ENCODE measurements around the gene UBA52.

Gene UBA52

DNA sequence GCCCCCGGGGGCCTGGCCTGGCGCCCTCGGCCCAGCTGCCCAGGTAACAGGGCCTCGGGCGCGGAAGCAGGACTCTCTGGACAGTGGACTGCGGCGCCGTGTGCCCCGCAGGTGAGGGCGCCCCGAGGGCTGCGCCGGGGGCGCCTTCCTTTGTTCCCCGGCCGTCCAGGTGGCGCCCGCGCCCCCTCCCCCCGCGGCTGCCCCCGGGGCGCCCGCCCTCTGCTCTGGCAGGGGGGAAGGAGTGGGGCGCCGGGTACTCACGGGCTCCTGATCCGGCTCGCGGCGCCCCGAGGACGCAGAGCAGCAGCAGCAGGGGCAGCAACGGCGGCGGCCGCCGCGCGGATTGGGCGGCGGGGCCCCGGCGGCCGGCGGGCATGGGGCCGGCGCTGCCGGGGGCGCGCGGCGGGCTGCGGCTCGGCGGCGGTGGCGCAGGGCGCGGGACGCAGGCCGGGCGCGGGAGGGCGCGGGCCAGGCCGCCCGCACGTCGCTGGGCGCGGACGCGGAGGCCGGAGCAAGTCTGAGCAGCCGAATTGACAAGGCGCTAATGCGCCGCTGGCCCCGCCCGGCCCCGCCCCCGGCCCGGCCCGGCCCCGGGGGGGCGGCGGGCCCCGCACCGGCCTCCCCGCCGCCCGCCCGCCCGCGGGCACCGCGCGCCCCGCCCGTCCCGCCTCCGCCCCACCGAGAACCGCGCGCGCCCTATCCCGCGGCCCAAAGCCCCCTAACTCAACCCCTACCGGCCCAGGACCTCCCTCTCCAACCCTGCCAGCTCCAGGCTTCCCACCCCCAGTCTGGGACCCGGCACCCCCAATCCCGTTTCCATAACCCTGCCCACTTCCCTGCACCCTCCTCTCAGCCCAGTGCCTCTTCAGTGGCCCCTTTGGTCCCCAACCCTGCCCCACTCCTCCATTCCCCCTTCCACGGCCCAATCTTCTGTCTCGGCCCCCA, 34.9 kb downstream of the UBA52 start, which contains the start of gene CRLF1:
Gene CRLF1 (minus strand): TSS at position 519 of the 945 bp plus-strand sequence. CDS start 143 bp downstream, at position 376.
- in situ Hi-C loops (cut with HindIII; ENCODE audit: low sequenced_read_pairs): no loop called here

DNA sequence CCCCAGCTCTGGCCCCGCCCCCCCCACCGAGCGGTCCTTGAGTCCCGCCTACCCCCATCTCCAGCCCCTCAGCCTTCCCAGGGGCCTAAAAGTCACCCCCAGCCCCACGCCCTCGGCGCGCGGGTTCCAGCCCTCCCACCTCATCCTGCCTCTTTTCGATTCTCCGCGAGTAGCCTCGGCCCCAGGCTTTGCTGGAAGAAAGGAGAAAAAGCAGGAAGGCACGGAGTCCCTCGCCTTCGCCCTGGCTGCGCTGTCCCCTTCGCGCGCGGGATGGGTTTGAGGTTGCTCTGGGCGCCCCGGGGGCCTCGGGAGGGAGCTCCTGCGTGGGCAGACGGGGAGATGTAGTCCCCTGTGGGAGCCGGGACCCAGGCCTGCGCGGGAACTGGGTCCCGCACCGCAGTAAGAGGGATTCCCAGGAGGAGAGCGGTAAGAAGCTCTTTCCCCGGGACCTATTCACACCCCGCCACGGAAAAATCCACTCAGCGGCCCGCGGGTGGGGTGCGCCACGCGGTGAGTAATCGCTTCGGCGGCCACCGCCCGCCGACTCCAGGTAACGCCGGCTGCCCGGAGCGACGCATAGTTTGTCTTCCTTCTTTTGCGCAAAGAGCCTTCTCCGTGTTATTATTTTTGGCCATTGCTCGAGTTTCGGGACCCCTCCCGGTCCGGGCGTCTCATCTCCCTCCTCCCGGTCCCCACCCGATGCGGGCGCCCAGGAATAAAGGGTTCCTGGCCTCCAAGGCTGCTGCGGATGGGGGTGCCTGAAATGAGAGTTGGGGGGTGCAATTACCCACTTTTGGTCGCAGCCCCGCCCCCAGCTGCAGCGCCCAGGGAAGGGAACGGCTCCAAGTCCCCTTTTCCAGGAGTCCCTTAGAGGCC, 35.8 kb downstream of the UBA52 start:
- in situ Hi-C loops (cut with HindIII; ENCODE audit: low sequenced_read_pairs): no loop called here

DNA sequence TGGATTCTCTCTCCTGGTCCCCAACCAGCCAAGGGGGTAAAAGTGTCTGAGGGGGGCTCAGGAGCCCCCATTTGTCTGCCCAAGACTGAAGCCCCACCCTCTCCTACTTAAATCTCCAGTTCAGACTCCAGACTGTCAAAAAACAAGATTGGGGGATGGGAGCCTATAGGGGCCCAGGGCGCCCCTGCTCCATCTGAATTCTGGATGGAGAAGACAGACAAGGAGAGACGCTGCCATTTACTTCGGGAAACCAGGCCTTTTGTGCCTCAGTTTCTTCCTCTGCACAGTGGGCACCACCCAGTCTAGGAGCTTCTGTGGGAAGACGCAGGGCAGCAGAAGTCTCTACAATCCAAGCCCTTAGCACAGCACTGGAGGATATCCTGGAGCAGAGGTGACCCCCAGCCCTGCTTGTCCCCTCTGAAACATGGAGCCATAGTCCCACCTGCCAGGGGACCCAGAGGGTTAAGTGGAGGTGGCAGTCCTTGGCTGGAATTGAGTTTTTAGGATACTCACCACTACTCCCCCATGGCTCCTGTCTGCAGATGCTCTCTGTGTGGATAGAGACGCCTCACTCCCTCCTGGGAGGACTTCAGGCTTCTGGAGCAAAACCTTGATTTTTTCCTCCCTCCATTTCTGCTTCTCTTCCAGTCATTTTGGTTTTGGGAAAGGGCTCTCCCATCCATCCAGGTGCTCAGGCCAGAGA, 36.6 kb downstream of the UBA52 start:
- in situ Hi-C loops (cut with HindIII; ENCODE audit: low sequenced_read_pairs): no loop called here

DNA sequence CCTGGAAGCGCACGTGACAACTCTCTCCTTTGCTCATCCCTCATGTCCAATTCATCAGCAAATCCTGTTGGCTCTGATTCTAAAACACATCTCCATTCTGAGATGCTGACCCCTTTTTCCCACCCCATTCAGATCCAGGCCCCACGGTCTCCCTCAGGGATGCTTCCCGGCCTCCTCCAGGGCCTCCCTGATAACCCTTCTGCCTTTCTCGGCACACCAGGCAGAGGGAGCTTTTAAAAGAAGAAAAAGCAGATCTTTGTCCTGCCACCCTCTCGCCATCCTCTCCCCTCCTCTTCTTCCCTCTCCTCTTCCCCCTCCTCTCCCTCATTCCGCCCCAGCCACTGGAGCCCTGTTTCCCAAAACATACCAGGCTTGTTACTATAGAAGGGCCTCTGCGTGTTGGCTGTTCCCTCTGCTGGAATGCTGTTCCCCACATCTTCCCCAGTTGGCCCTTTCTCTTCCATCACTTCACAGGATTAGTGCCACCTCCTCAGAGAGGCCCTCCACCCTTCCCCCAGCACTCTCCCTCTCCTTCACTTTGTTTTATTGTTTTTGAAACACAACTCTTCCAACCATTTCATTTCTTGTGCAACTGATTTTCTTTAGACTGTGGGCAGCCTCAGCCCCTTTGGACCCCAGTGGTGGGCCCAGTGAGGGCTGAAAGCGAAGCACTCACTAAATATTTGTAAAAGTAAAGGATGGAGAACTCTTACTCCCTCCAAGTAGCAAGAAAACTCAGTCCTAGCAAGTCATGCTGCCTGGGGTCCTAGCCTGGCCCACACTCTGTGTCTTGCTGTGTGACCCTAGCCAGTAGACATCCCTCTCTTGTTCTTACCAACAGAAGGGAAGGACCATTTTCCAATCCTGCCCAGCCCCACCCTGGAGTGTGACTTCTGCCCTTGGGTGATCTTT, 37.4 kb downstream of the UBA52 start:
- in situ Hi-C loops (cut with HindIII; ENCODE audit: low sequenced_read_pairs): no loop called here

DNA sequence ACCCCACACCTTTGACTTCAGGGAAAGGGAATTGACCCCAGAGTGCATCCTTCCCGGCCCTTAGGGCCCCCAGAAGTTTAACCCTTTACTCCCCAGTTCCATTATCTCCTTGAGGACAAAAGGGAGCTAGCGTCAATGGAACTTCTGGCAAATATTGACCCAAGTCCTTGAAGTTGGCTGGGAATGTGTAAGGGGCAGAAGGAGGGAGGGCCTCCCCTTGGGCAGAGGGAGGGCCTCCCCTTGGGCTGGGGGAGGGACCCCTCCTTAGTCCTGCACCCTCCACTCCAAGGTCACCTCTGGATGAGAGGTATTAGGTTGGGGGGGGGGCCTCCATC, 38.0 kb downstream of the UBA52 start:
- in situ Hi-C loops (cut with HindIII; ENCODE audit: low sequenced_read_pairs): no loop called here

DNA sequence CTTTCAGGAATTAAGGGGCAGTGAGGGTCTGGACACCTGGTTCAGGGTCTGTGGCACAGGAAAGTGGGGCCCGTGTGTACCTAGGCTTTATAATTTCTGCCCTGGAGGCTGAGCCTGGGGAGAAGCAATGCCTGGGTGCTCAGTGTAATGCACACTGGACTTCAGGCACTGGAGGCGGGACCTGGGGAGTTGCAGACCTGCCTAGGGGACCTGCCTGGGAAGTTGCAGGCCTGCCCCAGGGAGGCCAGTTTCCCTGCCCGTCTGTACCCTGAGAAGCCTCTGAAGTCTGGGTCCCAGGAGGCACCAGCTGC, 38.5 kb downstream of the UBA52 start:
- in situ Hi-C loops (cut with HindIII; ENCODE audit: low sequenced_read_pairs): no loop called here

DNA sequence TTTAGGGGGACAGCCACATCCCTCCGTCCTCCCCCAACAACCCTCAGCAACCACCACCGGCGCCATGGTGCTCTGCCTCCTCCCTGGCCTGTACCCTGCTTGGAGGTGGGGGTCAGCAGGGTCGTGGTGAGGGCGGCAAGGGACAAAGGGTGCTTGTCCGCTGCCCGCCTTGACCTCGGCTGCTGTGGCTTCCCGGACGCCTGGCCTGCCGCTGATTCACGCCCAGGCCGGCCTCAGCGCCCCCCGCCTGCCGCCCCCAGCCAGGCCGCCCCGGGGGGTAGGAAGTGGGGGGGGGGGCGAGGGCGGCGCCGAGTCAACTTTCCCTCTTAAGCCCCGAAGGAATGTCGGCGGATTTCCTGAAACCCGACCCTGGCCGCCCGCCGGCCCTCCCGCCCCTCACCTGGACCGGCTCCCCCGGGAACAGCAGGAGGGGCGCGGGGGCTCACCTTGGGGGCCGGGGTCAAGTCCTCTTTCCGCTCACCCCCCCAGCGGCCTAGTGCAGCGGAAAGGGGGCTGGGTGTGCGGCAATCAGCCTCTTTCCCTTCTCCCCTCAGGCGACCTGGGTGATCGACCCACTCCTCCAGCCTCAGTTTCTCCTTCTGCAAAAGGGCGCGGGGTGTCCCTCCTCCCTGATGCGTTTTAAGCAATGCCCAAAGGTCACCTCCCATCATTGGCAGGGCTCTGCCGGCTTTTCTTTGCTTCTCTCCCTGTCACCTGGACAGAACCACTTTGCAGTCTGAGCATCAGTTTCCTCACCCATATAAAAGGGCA, 39.1 kb downstream of the UBA52 start:
- in situ Hi-C loops (cut with HindIII; ENCODE audit: low sequenced_read_pairs): no loop called here

DNA sequence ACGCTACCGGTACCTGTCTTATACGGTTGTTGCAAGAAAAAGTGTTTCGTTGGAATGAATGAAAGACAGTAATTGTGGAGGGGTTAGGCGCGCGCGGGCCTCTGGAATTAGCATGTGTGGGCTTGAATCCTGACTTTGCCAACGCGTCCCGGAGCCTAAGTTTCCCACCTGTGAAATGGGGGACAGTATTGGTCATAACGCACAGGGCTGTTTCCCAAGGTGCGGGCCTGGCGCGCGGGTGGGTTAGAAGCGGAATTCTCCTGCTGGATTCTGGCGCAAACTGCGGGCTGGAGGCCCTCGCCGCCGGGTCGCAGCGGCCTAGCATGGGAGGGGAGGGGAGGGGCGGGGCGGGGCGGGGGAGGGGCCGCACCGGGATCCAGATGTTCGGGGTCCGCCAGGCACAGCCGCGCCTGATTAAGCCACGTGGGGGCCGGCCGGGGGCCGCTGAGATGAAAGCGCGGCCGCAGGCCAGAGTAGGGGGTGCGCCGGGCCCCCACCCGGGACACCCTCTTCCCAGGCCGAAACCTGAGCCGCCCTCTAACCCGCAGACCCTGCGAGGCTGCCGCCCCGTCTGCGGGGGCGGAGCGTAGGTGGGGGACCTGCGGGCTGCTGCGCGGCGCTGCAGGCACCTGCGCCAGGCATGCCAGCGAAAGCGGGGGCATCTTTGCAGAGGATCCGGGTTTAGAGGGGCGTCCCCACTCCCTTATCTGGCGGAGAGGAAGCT, 39.8 kb downstream of the UBA52 start:
- in situ Hi-C loops (cut with HindIII; ENCODE audit: low sequenced_read_pairs): no loop called here

DNA sequence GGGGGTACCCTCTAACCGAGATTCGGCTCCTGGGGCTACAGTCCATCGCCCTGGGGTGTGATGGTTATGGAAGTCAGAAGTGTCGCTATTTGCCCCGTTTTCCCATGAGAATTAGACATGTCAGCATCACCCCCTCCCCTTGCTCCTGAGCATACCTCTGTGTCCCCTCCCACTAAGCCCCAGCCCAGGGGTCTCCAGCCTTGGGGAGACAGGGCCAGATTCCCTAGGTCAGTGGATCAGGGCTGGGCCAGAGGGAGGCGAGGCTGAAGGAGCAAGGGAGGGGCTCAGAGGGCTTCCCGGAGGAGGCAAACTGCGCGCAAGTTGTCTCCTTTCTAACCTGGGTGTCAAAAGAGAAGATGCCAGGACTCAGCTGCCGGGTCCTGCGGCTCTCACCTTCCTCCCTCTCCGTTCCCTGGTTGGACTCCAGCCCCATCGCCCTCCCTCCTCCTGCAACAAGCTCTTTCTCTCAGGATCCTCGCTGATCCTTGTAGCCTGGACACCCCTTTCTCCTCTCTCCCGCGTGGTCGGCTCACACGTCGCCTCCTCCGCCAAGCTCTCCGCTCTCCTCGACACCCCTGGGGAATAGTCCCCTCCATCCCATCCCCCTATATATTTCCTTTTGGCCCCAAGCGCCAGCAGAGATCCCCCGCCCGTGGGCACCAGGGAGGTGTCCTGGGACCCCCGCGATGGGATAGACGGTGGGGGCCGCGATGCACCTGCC, 40.6 kb downstream of the UBA52 start:
- in situ Hi-C loops (cut with HindIII; ENCODE audit: low sequenced_read_pairs): no loop called here

DNA sequence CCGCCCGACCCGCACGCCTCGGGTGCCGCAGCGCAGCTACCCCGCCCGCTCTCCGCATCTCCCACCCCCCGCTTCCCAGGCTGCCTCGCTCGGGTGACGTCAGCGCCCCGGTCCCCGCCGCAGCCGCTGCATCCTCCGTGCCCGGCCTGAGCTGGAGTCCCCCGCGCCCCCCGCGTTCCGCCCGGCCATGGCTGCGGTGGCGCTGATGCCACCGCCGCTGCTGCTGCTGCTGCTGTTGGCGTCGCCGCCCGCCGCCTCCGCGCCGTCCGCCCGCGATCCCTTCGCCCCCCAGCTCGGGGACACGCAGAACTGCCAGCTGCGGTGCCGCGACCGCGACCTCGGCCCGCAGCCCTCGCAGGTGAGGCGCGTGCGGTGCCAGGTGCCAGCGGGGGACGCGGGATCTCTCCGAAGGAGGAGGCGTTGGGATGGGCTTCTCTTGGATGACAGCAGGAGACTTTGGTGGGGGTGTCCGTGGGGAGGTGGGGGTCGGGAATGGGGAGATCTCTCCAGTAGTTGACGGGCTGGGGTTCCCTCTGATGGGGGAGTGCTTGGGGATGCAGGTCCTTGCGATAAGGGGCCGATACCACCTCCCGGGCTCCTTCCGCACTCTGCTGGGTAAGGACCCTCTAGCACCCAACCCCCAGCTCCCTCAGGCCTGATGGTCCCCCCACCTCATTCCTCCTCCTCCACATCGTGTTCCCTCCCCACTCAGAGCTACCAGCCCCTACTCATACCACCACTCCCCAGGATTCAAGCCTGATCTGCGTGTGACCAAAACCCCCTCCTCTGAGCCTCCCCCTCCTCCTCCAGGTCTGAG, 41.3 kb downstream of the UBA52 start, which contains the start of gene TMEM59L:
Gene TMEM59L (plus strand): TSS at position 99 of the 817 bp plus-strand sequence. CDS start 89 bp downstream, at position 188.
- in situ Hi-C loops (cut with HindIII; ENCODE audit: low sequenced_read_pairs): no loop called here

DNA sequence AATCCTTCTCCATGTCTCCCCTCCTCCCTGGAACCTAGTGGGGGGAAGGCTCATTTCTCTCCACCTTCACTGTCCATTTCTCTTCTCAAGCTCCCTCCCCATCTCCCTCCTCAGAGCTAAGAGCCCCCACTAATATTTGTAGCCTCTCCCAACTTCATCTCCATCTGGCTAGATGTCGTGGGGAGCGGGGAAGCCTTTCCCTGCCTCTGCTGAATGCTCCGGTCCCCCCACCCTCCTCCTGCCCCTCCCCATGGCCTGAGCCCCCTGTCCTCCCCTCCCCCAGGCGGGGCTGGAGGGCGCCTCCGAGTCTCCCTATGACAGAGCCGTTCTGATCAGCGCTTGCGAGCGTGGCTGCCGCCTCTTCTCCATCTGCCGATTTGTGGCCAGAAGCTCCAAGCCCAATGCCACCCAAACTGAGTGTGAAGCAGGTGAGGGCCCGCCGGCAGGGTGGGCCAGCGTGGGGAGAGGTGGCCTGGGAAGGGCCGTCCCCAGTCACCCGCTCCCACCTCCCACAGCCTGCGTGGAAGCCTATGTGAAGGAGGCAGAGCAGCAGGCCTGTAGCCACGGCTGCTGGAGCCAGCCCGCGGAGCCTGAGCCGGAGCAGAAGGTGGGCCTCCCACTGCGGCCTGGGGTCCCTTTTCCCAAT, 42.1 kb downstream of the UBA52 start:
- in situ Hi-C loops (cut with HindIII; ENCODE audit: low sequenced_read_pairs): no loop called here

DNA sequence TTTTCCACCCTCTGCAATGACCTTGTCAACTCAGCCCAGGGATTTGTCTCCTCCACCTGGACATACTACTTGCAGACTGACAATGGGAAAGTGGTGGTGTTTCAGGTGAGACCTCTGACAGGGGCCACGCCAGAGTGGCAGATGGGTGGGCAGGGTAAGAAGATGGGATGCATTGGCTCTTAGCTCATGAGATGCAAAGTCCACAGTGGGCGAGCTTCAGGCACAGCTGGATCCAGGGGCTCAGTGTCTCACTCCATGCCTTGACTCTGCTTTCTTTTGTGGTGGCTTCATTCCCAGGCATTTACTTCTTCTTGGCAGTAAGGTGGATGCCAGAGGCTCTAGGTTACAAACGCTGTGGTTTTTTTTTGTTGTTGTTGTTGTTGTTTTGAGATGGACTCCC, 44.4 kb downstream of the UBA52 start:
- in situ Hi-C loops (cut with HindIII; ENCODE audit: low sequenced_read_pairs): no loop called here

DNA sequence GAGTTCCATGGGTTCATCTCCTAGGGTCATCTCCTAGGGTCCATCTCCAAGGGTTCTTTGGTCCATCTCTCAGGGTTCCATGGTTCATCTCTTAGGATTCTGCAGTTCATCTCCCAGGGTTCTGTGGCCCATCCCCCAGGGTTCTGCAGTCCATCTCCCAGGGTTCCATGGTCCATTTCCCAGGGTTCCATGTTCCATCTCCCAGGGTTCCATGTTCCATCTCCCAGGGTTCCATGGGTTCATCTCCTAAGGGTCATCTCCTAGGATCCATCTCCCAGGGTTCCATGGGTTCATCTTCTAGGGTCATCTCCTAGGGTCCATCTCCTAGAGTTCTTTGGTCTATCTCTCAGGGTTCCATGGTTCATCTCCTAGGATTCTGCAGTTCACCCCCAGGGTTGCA, 45.9 kb downstream of the UBA52 start:
- in situ Hi-C loops (cut with HindIII; ENCODE audit: low sequenced_read_pairs): no loop called here

DNA sequence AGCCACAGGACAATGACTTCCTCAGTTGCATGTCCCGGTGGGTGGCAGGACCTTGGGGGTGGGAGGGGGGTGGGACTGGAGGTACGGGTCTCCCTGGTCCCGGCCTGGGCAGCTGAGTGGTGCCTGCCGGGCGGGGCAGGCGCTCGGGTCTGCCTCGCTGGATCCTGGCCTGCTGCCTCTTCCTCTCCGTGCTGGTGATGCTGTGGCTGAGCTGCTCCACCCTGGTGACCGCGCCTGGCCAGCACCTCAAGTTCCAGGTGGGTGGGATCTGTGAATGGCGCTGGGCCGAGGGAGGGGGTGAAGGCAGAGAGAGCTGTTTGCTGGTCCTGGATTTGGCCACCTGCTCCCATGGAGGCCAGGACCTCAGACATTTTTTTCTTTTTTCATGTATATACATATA, 46.6 kb downstream of the UBA52 start:
- in situ Hi-C loops (cut with HindIII; ENCODE audit: low sequenced_read_pairs): no loop called here

DNA sequence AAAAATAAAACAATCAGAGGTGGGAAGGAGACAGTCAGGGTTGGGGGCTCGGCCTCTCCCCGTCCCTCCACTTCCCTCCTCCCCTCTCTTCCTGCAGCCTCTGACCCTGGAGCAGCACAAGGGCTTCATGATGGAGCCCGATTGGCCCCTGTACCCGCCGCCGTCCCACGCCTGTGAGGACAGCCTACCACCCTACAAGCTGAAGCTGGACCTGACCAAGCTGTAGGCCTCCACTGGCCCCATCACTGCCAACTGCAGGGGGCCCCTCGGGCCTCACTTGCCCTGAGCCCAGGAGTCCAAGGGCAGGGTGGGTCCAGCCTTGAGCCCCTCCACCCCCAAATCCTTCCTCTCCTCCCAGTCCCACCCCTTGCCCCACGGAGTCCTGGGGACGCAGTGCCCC, 48.7 kb downstream of the UBA52 start:
- in situ Hi-C loops (cut with HindIII; ENCODE audit: low sequenced_read_pairs): no loop called here

DNA sequence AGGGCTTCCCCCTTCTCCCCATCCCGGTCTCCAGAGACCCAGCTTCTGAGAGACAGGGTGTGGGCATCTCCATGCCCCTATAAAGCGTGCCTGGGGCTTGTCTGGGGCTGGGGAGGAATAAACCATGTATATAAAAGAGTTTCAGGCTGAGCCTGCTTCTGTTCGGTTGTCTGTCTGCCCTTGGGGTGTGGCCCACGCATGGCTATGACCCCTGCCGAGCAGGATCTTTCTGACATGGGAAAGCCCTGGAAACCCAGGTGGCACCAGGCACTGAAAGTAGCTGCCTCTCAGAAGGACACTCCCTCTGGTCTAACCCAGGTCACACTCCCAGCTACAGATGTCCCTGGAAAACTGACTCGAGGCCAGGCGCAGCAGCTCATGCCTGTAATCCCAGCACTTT, 49.2 kb downstream of the UBA52 start:
- in situ Hi-C loops (cut with HindIII; ENCODE audit: low sequenced_read_pairs): no loop called here

DNA sequence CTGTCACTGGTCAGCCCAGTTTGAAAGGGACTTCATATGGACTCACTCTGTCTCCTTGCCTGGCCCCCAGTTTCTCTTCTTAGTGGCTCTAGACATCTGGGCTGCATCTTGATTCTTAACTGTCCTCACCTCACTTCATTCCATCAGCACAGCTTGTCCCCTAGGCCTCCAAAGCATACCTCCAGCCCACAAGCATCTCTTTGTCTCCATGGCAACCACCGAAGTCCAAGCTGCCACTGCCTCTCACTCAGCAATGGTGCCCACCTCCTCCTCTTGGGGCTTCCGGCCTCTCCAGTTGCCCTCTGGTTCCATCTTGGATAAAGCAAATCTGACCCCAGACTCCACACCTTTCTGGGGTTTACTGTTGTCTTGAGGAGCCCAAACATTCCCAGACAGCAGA, 55.2 kb downstream of the UBA52 start:
- in situ Hi-C loops (cut with HindIII; ENCODE audit: low sequenced_read_pairs): no loop called here

All from endothelial cell of hepatic sinusoid (primary cell).